K562 (cell line): Measurements from ENCODE around the gene CELSR2.

Experiments
- BHLHE40 ChIP-seq: IDR thresholded peaks from 2 replicates; pipeline ENCODE4 v1.6.1; 2011; ENCODE audit warnings: low read length, improper control_type of control experiment
- BRF2 ChIP-seq: IDR thresholded peaks from 3 replicates; pipeline ENCODE4 v1.6.1; 2011; ENCODE audit warnings: borderline replicate concordance, mild to moderate bottlenecking; ENCODE audit not compliant: insufficient read length, insufficient read depth
- FOXK1 ChIP-seq: sonication (generic); formaldehyde crosslinking; IDR thresholded peaks from 2 replicates; pipeline ENCODE4 v1.8.0; 2022; ENCODE audit warnings: missing genetic modification reagents, mild to moderate bottlenecking, borderline replicate concordance
- LEF1 ChIP-seq: fragments of 450-650 bp; IDR thresholded peaks from 2 replicates; pipeline ENCODE4 v1.6.1; 2016; ENCODE audit warnings: mild to moderate bottlenecking
- MYNN ChIP-seq, 2 experiments: sonication (generic); formaldehyde crosslinking in 1 of 2; IDR thresholded peaks; 2 replicates each; pipeline versions ENCODE4 v1.5.0 to v1.6.1; 2016 to 2020; ENCODE audit warnings: antibody characterized with exemption in 1 of 2, missing genetic modification reagents in 1 of 2
- POLR2AphosphoS5 ChIP-seq: IDR thresholded peaks from 2 replicates; pipeline ENCODE4 v1.6.1; 2011; ENCODE audit warnings: mild to moderate bottlenecking, low read depth, low read length, moderate library complexity; ENCODE audit not compliant: control insufficient read depth, insufficient read depth
- POU5F1 ChIP-seq: fragments of 150-350 bp; IDR thresholded peaks from 2 replicates; pipeline ENCODE4 v1.6.1; 2014; ENCODE audit warnings: borderline replicate concordance, low read length, low read depth, mild to moderate bottlenecking; ENCODE audit not compliant: partially characterized antibody
- SETDB1 ChIP-seq: IDR thresholded peaks from one replicate; pipeline ENCODE4 v1.6.1; 2012; ENCODE audit warnings: low read length, control low read depth, inconsistent platforms
- ZBTB7A ChIP-seq: IDR thresholded peaks from 2 replicates; pipeline ENCODE4 v1.6.1; 2011; ENCODE audit warnings: low read depth, mild to moderate bottlenecking, low read length, moderate library complexity, borderline replicate concordance; ENCODE audit not compliant: control insufficient read depth
- ZNF121 ChIP-seq: sonication (generic); formaldehyde crosslinking; conservative IDR thresholded peaks from 2 replicates; pipeline ENCODE4 v1.8.0; 2022; ENCODE audit warnings: missing genetic modification reagents
- ZNF444 ChIP-seq: fragments of 250-450 bp; sonication (Bioruptor Pico); IDR thresholded peaks from 2 replicates; pipeline ENCODE4 v1.4.0; 2020; ENCODE audit warnings: mild to moderate bottlenecking, moderate library complexity
- TF ChIP-seq, protein P1 (sequence below): sonication (generic); formaldehyde crosslinking; IDR thresholded peaks from 2 replicates; pipeline ENCODE4 v1.8.0; 2022; ENCODE audit warnings: mild to moderate bottlenecking, missing genetic modification reagents
- TF ChIP-seq, protein P2 (sequence below): sonication (generic); formaldehyde crosslinking; IDR thresholded peaks from 2 replicates; pipeline ENCODE4 v1.8.0; 2022; ENCODE audit warnings: missing genetic modification reagents, mild to moderate bottlenecking, moderate library complexity, borderline replicate concordance

DNA sequence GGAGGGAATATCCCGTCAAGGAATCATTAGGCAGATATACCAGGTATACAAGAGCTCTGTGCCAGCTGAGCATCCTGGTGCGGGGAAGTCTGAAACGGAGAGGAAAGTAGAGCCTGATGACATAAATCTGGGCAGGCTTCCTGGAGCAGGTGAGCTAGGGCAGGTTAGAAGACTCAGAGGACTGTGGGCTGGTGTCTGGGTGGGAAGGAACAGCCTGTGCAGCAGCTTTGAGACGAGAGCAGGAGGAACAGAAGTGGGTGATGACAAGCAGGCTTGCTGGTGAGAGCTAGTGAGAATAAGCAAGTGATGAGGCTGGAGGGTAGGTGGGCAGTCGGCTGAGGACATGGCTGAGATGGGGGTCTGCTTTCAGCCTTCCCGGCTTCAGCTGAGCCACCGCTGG, 6.7 kb downstream of the CELSR2 start:
- TF ChIP-seq ZBTB7A (no peak), ZNF444 (CRISPR knock-in tag) (no peak), FOXK1 (no peak), POLR2AphosphoS5 (no peak), SETDB1 (no peak), BRF2 (no peak), LEF1 (no peak), BHLHE40 (no peak), ZNF121 (CRISPR knock-in tag) (no peak), POU5F1 (no peak), MYNN (IDR thresholded peaks at IDR 0.05) (no peak), MYNN (CRISPR knock-in tag; IDR thresholded peaks at IDR 0.05) (no peak)
- TF ChIP-seq, protein P1, sequence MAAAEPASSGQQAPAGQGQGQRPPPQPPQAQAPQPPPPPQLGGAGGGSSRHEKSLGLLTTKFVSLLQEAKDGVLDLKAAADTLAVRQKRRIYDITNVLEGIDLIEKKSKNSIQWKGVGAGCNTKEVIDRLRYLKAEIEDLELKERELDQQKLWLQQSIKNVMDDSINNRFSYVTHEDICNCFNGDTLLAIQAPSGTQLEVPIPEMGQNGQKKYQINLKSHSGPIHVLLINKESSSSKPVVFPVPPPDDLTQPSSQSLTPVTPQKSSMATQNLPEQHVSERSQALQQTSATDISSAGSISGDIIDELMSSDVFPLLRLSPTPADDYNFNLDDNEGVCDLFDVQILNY (CRISPR knock-in tag) = no peak
- TF ChIP-seq, protein P2, sequence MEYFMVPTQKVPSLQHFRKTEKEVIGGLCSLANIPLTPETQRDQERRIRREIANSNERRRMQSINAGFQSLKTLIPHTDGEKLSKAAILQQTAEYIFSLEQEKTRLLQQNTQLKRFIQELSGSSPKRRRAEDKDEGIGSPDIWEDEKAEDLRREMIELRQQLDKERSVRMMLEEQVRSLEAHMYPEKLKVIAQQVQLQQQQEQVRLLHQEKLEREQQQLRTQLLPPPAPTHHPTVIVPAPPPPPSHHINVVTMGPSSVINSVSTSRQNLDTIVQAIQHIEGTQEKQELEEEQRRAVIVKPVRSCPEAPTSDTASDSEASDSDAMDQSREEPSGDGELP (CRISPR knock-in tag) = no peak
